ENCODE results near the gene ATXN7L1. TPM values are rescaled to one million over a fixed set of nuclear protein-coding genes. Genes with fewer than 3 reads are reported as not detected.

The ATXN7L1 gene
- total RNA-seq, 4 donors from 2014 or later = 4.6 to 12.5 (median 10.1) TPM

DNA sequence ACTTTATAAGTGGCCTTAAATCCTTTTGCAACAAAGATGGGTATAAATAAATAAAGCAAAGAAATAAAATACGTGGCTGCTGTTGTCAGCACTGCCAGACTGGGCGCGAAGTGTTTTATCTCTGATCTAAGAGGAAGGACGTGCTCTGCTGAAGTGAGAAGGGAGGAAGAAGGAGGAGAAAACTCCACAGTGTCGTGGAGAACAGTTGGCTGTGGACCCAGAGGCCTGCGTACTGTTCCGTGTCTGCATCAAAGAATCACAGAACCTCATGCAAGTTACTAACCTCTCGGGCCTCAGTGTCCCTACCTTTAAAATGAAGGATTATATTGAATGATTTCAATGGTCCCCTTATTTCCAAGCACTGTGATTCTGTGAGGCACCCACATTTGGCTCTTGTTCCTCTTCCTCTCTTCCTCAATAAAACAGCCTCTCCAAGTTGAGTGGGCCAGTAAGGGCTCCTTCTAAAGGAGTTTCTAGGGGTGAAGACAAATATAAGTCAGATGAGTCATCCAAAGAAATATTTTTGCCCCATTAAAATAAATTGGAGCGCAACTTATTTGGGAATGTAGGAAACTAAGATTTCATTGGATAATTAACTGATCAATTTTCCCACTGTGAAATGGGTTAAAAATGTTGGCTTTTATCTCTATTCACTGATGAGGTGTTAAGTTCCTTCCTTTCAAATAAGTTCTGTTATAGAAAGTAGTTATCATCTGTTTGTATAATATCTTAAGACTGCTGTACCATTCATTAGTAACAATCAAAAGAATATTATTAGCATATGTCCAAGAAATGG is 168.2 kb downstream of the ATXN7L1 start:
- Histone ChIP-seq H3K27me3 (no peaks in the 10 kb centered on the region), H3K27ac (replicated peaks in 1 of 4) (no peak overlapping the region), H3K36me3 (no peaks in the 10 kb centered on the region), H3K9me3 (peaks cover 0 to 7% (median 0%) of the 10 kb centered on the region in 4 donors), H3K4me1 (peaks cover 0 to 6% (median 2%) of the 10 kb centered on the region in 4 donors), H3K4me3 (no peak overlapping the region)
- WGBS = 71% methylated on average over 9 of the region's 9 CpGs
- DNase-seq (ENCODE audit: extremely low spot score) = no peak
- TF ChIP-seq EP300 (IDR thresholded peaks at IDR 0.05) = no peak
- TF ChIP-seq POLR2A (IDR thresholded peaks at IDR 0.05; ENCODE audit: low read depth) = no peak
- intact Hi-C loops (cut with DNase I) = no loop called here

DNA sequence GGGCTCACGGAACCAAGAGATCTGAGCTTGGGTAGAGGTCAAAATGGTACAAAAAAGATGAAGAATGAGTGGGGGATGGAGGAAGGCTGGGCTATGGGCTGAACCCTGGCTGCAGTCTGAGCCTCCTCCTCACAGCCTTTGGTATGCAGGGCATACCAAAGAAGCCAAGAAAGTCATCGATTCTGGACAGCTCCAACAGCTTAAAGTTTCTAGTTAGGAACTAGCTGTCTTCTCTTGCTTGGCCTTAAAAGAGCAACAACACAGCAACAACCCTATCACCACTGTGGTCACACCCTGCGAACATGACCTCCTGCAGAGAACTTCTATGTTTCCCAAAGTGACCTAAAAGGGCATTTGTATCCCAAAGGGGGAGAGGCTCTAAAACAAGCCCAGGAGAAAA is 169.0 kb downstream of the ATXN7L1 start:
- TF ChIP-seq EP300 (IDR thresholded peaks at IDR 0.05) (no peak), POLR2A (IDR thresholded peaks at IDR 0.05; ENCODE audit: low read depth) (no peak), POLR2AphosphoS5 (IDR thresholded peaks at IDR 0.05) (no peak)
- TF ChIP-seq, protein P1, sequence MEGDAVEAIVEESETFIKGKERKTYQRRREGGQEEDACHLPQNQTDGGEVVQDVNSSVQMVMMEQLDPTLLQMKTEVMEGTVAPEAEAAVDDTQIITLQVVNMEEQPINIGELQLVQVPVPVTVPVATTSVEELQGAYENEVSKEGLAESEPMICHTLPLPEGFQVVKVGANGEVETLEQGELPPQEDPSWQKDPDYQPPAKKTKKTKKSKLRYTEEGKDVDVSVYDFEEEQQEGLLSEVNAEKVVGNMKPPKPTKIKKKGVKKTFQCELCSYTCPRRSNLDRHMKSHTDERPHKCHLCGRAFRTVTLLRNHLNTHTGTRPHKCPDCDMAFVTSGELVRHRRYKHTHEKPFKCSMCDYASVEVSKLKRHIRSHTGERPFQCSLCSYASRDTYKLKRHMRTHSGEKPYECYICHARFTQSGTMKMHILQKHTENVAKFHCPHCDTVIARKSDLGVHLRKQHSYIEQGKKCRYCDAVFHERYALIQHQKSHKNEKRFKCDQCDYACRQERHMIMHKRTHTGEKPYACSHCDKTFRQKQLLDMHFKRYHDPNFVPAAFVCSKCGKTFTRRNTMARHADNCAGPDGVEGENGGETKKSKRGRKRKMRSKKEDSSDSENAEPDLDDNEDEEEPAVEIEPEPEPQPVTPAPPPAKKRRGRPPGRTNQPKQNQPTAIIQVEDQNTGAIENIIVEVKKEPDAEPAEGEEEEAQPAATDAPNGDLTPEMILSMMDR (IDR thresholded peaks at IDR 0.05) = no peak
- Histone ChIP-seq H3K9me3 (peaks cover 0 to 7% (median 0%) of the 10 kb centered on the region in 4 donors), H3K27me3 (no peaks in the 10 kb centered on the region), H3K4me1 (peaks cover 0 to 6% (median 2%) of the 10 kb centered on the region in 4 donors), H3K4me3 (no peak overlapping the region), H3K36me3 (no peaks in the 10 kb centered on the region), H3K27ac (replicated peaks in 1 of 4) (no peak overlapping the region)
- 86% methylated on average over 3 of the region's 3 CpGs for WGBS
- no peak for DNase-seq (ENCODE audit: extremely low spot score)
- intact Hi-C loops (cut with DNase I) = no loop called here

DNA sequence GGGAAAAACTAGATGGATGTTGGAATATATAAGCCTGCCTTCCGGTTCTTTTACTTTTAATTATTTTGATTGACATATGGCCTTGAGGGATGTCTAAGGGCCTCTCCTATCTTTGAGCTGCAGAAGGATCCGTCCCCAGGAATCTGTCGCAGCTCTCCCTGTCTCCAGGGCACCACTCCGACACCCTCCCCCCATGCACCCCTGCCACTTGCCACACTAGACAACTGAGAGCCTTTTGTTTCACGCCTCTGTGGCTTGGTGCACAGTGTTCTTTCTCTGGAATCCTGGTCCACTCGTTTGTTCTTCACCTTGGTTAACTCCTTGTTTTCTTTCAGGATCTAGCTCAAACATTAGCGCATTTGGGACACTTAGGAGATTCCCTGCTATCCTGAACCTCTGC is 171.0 kb downstream of the ATXN7L1 start:
- 95% methylated on average over 7 of the region's 7 CpGs for WGBS
- TF ChIP-seq POLR2AphosphoS5 (IDR thresholded peaks at IDR 0.05) = no peak
- no peak for TF ChIP-seq POLR2A (IDR thresholded peaks at IDR 0.05; ENCODE audit: low read depth)
- TF ChIP-seq, protein P1 (IDR thresholded peaks at IDR 0.05) = no peak
- TF ChIP-seq EP300 (IDR thresholded peaks at IDR 0.05) = no peak
- Histone ChIP-seq H3K4me1 (peaks cover 0 to 6% (median 2%) of the 10 kb centered on the region in 4 donors), H3K4me3 (no peak overlapping the region), H3K27ac (replicated peaks in 1 of 4) (no peak overlapping the region), H3K27me3 (no peaks in the 10 kb centered on the region), H3K9me3 (no peaks in the 10 kb centered on the region), H3K36me3 (no peaks in the 10 kb centered on the region)
- intact Hi-C loops (cut with DNase I) = no loop called here
- DNase-seq (ENCODE audit: extremely low spot score) = no peak

DNA sequence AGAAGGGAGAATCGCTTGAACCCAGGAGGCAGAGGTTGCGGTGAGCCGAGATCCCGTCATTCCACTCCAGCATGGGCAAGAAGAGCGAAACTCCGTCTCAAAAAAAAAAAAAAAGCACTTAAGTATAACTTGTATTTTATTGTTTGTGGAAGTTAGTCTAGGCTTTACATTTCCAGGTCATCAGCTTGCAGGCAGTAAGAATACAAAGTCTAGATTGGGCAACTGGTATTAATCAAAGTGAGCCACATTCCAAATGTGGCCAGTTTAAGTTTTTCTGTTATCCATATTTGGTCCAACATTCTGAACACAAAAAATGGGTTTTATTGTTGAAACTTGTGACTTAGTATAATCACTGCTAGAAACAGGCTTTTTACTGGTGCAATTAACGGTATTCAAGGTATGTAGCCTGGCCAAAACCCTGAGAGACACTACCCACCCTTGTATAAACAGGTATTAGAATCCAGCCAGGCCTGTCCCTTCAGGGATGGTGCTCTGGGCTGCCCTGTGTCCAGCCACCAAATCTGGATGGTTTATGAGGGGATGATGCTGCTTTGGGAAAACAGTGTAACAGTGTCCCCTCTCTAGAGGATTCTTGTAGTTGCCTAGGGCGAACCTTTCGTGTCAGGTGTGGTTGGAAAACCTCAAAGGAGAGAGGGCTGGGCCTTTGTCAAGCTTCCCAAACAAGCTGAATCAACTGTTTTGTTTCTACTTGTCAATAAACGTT is 173.0 kb downstream of the ATXN7L1 start:
- Histone ChIP-seq H3K4me3 (no peak overlapping the region), H3K27me3 (no peaks in the 10 kb centered on the region), H3K27ac (replicated peaks in 1 of 4) (no peak overlapping the region), H3K36me3 (no peaks in the 10 kb centered on the region), H3K9me3 (no peaks in the 10 kb centered on the region), H3K4me1 (peaks cover 0 to 6% (median 2%) of the 10 kb centered on the region in 4 donors)
- WGBS = 95% methylated on average over 10 of the region's 10 CpGs
- TF ChIP-seq, protein P1 (IDR thresholded peaks at IDR 0.05) = no peak
- no peak for TF ChIP-seq EP300 (IDR thresholded peaks at IDR 0.05)
- TF ChIP-seq POLR2AphosphoS5 (IDR thresholded peaks at IDR 0.05) = no peak
- TF ChIP-seq POLR2A (IDR thresholded peaks at IDR 0.05; ENCODE audit: low read depth) = no peak
- no peak for DNase-seq (ENCODE audit: extremely low spot score)
- intact Hi-C loops (cut with DNase I) = no loop called here

DNA sequence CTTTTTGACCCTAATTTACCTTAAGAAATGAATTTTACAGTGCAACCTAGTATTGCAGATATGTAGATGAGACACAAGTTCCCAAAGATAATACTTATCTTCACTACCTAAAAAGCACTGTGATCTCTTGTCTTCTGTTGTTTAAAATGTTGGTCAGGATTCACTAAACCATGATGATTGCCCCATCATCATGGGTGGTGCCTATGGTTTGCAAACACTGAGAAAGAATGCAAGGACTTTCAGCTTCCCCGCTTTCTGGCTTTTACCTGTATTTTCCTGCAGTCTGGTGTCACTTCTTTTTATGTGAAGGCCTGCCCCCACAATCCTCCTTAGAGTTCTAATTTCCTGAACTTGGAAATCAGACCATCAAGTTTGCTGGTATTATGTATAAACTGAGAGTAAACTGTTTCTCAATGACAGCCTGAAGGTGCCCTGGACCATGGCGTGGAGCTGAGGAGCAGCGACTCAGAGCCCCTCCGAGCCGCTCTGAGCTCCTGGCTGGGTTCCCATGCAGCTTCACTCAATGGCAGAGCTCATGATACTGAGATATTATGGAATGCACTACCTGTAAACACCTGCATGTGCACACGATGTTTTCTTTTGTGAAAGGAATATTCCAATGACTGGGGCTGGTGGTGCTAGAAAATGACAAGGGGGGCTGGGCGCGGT is 176.7 kb downstream of the ATXN7L1 start:
- WGBS = 96% methylated on average over 3 of the region's 8 CpGs
- intact Hi-C loops (cut with DNase I) = no loop called here
- no peak for DNase-seq (ENCODE audit: extremely low spot score)
- no peak overlapping the region for H3K4me3 ChIP-seq
- H3K27ac ChIP-seq (replicated peaks in 1 of 4) = no peak overlapping the region
- TF ChIP-seq, protein P1 (IDR thresholded peaks at IDR 0.05) = no peak
- no peak for TF ChIP-seq POLR2A (IDR thresholded peaks at IDR 0.05; ENCODE audit: low read depth)
- no peak for TF ChIP-seq EP300 (IDR thresholded peaks at IDR 0.05)
- TF ChIP-seq POLR2AphosphoS5 (IDR thresholded peaks at IDR 0.05) = no peak
- no peaks in the 10 kb centered on the region for H3K27me3 ChIP-seq
- peaks cover 0 to 6% (median 0%) of the 10 kb centered on the region in 4 donors for H3K36me3 ChIP-seq
- no peaks in the 10 kb centered on the region for H3K4me1 ChIP-seq
- no peaks in the 10 kb centered on the region for H3K9me3 ChIP-seq

Data from esophagus muscularis mucosa (tissue), 4 donors.